SK-N-SH (cell line): ENCODE data around the gene ASB5. TPM values are rescaled to one million over a fixed set of nuclear protein-coding genes. Genes with fewer than 3 reads are reported as not detected.
"Not testable (repeated sequence)": the region's sequence is repeated elsewhere in the genome, so short reads cannot be mapped to it uniquely, and the experiment has no call there.

ENCODE experiments used
- CTCF ChIA-PET: fragments of 300-600, 350-600 bp; formaldehyde crosslinking; extraction: SDS; loops from one replicate; lab custom pipeline; 2021; lab: Yijun Ruan, JAX
- POLR2A ChIA-PET: fragments of 350-600 bp; sonication (Branson Sonifier 250); formaldehyde crosslinking; extraction: SDS; loops from one replicate; lab custom pipeline; 2020; ENCODE audit warnings: antibody characterized with exemption, inconsistent platforms; lab: Yijun Ruan, JAX
- DNase-seq: peaks from one replicate; pipeline ENCODE4 v3.0.0; 2012
- H2AFZ ChIP-seq: fragments of 200-600 bp; sonication (generic); 2 replicates; pipeline ENCODE4 v1.8.1; 2016; ENCODE audit warnings: antibody characterized with exemption, mild to moderate bottlenecking, low read depth
- H3F3A ChIP-seq: fragments of 200-600 bp; sonication (generic); replicated peaks from 2 replicates; pipeline ENCODE3; 2016; ENCODE audit warnings: antibody characterized with exemption, mild to moderate bottlenecking; ENCODE audit not compliant: insufficient read depth
- H3K27ac ChIP-seq, 2 experiments: fragments of 200-500 bp in 1 of 2; fragments of 200-600 bp in 1 of 2; sonication (Bioruptor generic) in 1 of 2; sonication (generic), shearing (Covaris generic) in 1 of 2; 2 replicates each; pipeline versions ENCODE4 v1.5.1 to v1.6.1; 2014 to 2016; ENCODE audit warnings: low read depth in 2 of 2, inconsistent platforms in 1 of 2, low read length in 1 of 2, mild to moderate bottlenecking in 1 of 2, mixed read lengths in 1 of 2
- H3K27me3 ChIP-seq: fragments of 200-600 bp; sonication (generic), shearing (Covaris generic); 2 replicates; pipeline ENCODE4 v1.6.1; 2016; ENCODE audit warnings: mixed run types; ENCODE audit not compliant: insufficient read depth
- H3K36me3 ChIP-seq, 2 experiments: fragments of 200-500 bp in 1 of 2; fragments of 200-600 bp in 1 of 2; sonication (Bioruptor generic) in 1 of 2; sonication (generic) in 1 of 2; replicated peaks in 1 of 2; 2 replicates each; pipeline versions ENCODE3 to v1.5.1; 2014 to 2016; ENCODE audit warnings: low read length in 1 of 2, mild to moderate bottlenecking in 1 of 2; ENCODE audit not compliant: insufficient read depth in 2 of 2, control insufficient read depth in 1 of 2
- H3K4me1 ChIP-seq, 2 experiments: fragments of 200-500 bp in 1 of 2; fragments of 200-600 bp in 1 of 2; sonication (Bioruptor generic) in 1 of 2; sonication (generic), shearing (Covaris generic) in 1 of 2; 2 replicates each; pipeline versions ENCODE4 v1.5.1 to v1.6.1; 2014 to 2016; ENCODE audit warnings: low read depth in 1 of 2, low read length in 1 of 2, mixed run types in 1 of 2; ENCODE audit not compliant: insufficient read depth in 2 of 2, control insufficient read depth in 1 of 2
- H3K4me2 ChIP-seq: fragments of 200-600 bp; sonication (generic), shearing (Covaris generic); 2 replicates; pipeline ENCODE4 v1.6.1; 2017; ENCODE audit warnings: mixed run types
- H3K4me3 ChIP-seq, 2 experiments: fragments of 200-500 bp in 1 of 2; fragments of 200-600 bp in 1 of 2; sonication (Bioruptor generic) in 1 of 2; sonication (generic), shearing (Covaris generic) in 1 of 2; 2 replicates each; pipeline versions ENCODE4 v1.5.1 to v1.8.1; 2014 to 2016; ENCODE audit warnings: low read depth in 2 of 2, inconsistent platforms in 1 of 2, low read length in 1 of 2, mild to moderate bottlenecking in 1 of 2, mixed read lengths in 1 of 2, moderate library complexity in 1 of 2
- H3K79me2 ChIP-seq: fragments of 200-600 bp; sonication (generic); 2 replicates; pipeline ENCODE4 v1.8.1; 2017; ENCODE audit warnings: mild to moderate bottlenecking; ENCODE audit not compliant: insufficient read depth
- H3K9ac ChIP-seq: fragments of 200-600 bp; sonication (generic); 2 replicates; pipeline ENCODE4 v1.6.1; 2017; ENCODE audit warnings: mixed run types
- H3K9me2 ChIP-seq: fragments of 200-600 bp; sonication (generic); 2 replicates; pipeline ENCODE4 v1.6.1; 2017; ENCODE audit warnings: mixed run types
- H3K9me3 ChIP-seq: fragments of 200-600 bp; sonication (generic); 2 replicates; pipeline ENCODE4 v1.6.1; 2017; ENCODE audit warnings: mixed run types, mild to moderate bottlenecking, moderate library complexity
- H4K20me1 ChIP-seq: fragments of 200-600 bp; sonication (generic); 2 replicates; pipeline ENCODE4 v1.6.1; 2017; ENCODE audit warnings: mild to moderate bottlenecking, mixed run types; ENCODE audit not compliant: insufficient read depth
- EP300 ChIP-seq, 2 experiments: IDR thresholded peaks; 2 replicates each; pipeline versions ENCODE4 v1.4.0 to v1.6.1; 2012; ENCODE audit warnings: borderline replicate concordance in 1 of 2, low read depth in 1 of 2, low read length in 1 of 2
- FOXM1 ChIP-seq: IDR thresholded peaks from 2 replicates; pipeline ENCODE4 v1.4.0; 2012; ENCODE audit warnings: low read depth, mild to moderate bottlenecking
- JUND ChIP-seq: IDR thresholded peaks from 2 replicates; pipeline ENCODE4 v1.4.0; 2012
- SIN3A ChIP-seq: IDR thresholded peaks from 2 replicates; pipeline ENCODE4 v1.6.1; 2012; ENCODE audit warnings: low read depth, mild to moderate bottlenecking, low read length, moderate library complexity, borderline replicate concordance
- SMC3 ChIP-seq: IDR thresholded peaks from 2 replicates; pipeline ENCODE4 v1.6.1; 2012; ENCODE audit warnings: low read depth, low read length, improper control_type of control experiment
- TCF12 ChIP-seq: IDR thresholded peaks from 2 replicates; pipeline ENCODE4 v1.4.0; 2012
- YY1 ChIP-seq: IDR thresholded peaks from 2 replicates; pipeline ENCODE4 v1.4.0; 2012; ENCODE audit warnings: low read depth, mild to moderate bottlenecking
- WGBS: methylation state at CpG from one replicate; pipeline ENCODE4 v1.1.6; 2017; ENCODE audit warnings: low lambda C conversion rate; 5-methylcytosine and 5-hydroxymethylcytosine counted together
- polyA plus RNA-seq, 3 experiments: library from polyadenylated mRNA; depleted of rRNA; stranded (reverse); fragments of >200 nt; gene quantifications; 2 replicates each; pipeline ENCODE4 v1.2.3, GENCODE V29; 2012
- TF ChIP-seq, protein P1 (sequence below): IDR thresholded peaks from 2 replicates; pipeline ENCODE4; 2012
- TF ChIP-seq, protein P2 (sequence below): IDR thresholded peaks from 2 replicates; pipeline ENCODE4 v1.4.0; 2012; ENCODE audit warnings: low read depth, borderline replicate concordance
- TF ChIP-seq, protein P3 (sequence below): IDR thresholded peaks from 2 replicates; pipeline ENCODE4 v1.4.0; 2012; ENCODE audit warnings: low read depth

The ASB5 gene
- polyA plus RNA-seq, 1 of the 3 experiments (the other 2 are of a cell fraction), result 0.13 TPM

DNA sequence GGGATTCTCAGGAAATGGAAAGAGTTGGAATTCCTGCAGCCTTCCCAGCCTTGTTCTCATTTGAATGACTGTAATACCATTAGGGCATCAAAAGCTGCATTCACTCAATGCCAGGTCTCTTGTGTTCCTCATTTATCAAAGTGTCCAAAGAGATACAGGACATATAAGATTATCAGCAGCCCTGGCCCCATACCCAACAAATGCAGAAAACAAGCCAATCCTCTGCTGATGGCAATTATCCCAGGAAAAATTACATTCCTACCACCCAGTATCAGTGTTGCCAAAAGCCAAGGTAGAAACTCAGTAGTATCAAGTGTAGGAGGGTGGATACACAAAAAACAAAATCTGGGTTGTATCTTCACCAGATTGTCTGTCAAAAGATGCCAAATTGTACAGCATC, 18.5 kb upstream of the ASB5 start:
- Histone ChIP-seq H3K27me3 (no peaks in the 10 kb centered on the region), H3K9me2 (no peaks in the 10 kb centered on the region), H3K4me2 (no peak overlapping the region), H3K79me2 (no peaks in the 10 kb centered on the region), H3F3A (no peaks in the 10 kb centered on the region), H3K36me3 (no peaks in the 10 kb centered on the region), H4K20me1 (no peaks in the 10 kb centered on the region), H3K27ac (peak overlapping the region in 1 of 2 experiments; percentile 83; a peak in 1 of 4 replicates), H3K9ac (no peak overlapping the region), H2AFZ (no peak overlapping the region; the same call in 1 of the 2 replicates), H3K9me3 (no peaks in the 10 kb centered on the region), H3K4me3 (no peak overlapping the region), H3K4me1 (no peaks in the 10 kb centered on the region; a peak in 1 of 4 replicates)
- TF ChIP-seq YY1, result no peak
- TF ChIP-seq, protein P1, sequence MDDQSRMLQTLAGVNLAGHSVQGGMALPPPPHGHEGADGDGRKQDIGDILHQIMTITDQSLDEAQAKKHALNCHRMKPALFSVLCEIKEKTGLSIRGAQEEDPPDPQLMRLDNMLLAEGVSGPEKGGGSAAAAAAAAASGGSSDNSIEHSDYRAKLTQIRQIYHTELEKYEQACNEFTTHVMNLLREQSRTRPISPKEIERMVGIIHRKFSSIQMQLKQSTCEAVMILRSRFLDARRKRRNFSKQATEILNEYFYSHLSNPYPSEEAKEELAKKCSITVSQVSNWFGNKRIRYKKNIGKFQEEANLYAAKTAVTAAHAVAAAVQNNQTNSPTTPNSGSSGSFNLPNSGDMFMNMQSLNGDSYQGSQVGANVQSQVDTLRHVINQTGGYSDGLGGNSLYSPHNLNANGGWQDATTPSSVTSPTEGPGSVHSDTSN, result peak; percentile 34; the same call in 1 of the 2 replicates
- no peak for TF ChIP-seq FOXM1
- no peak for TF ChIP-seq SIN3A
- CTCF ChIA-PET, result interaction anchor here (0.7 to 4.5 kb wide), 3 partner anchors 10 to 137 kb away, joined by 3 to 18 read pairs (median 4); no protein-coding TSS in a partner anchor
- no peak for DNase-seq
- POLR2A ChIA-PET, result no interaction called here

DNA sequence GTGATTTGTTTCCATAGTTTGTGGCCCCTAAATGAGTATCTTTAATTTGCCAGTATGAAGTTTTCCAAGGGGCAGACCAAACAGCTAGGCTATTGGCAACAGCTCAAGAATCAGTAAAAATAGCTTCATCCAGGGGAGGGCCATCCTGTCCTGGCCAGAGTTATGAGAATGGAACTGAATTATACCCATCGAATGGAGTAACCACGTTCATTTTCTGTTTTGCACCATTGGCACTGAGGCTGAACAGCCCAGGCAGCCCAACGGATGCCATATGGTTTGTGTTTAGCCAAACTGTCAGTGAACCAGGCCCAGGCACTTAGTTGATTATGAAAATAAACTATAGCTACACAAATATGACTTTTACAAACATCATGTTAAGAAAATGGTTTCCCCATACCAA, 17.7 kb upstream of the ASB5 start:
- no peaks in the 10 kb centered on the region for H3K9me2 ChIP-seq
- ChIA-PET POLR2A (no interaction called here), CTCF (interaction anchor here (1.0 to 4.5 kb wide), 4 partner anchors 8 to 108 kb away, joined by 3 to 18 read pairs (median 4); no protein-coding TSS in a partner anchor)
- no peak for DNase-seq
- no peak overlapping the region for H3K4me3 ChIP-seq
- no peaks in the 10 kb centered on the region for H4K20me1 ChIP-seq
- TF ChIP-seq EP300 (IDR thresholded peaks at IDR 0.05; ENCODE audit: borderline replicate concordance in 1 of 2, low read depth in 1 of 2, low read length in 1 of 2) (peak in 1 of 2 experiments; percentile 43; a peak in 1 of 4 replicates), JUND (no peak), SMC3 (no peak), TCF12 (peak; percentile 88)
- TF ChIP-seq, protein P2, sequence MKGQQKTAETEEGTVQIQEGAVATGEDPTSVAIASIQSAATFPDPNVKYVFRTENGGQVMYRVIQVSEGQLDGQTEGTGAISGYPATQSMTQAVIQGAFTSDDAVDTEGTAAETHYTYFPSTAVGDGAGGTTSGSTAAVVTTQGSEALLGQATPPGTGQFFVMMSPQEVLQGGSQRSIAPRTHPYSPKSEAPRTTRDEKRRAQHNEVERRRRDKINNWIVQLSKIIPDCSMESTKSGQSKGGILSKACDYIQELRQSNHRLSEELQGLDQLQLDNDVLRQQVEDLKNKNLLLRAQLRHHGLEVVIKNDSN, result no peak
- TF ChIP-seq, protein P3, sequence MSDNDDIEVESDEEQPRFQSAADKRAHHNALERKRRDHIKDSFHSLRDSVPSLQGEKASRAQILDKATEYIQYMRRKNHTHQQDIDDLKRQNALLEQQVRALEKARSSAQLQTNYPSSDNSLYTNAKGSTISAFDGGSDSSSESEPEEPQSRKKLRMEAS, result 0 out of 2 replicates have a peak, but pooled peaks have one; percentile 29
- TF ChIP-seq, protein P1, result peak; percentile 58
- no peak overlapping the region for H3K4me2 ChIP-seq
- H3K9me3 ChIP-seq, result no peaks in the 10 kb centered on the region
- H3K79me2 ChIP-seq, result no peaks in the 10 kb centered on the region
- peak overlapping the region; percentile 32; the same call in 1 of the 2 replicates for H2AFZ ChIP-seq
- H3K4me1 ChIP-seq, result no peaks in the 10 kb centered on the region; a peak in 1 of 4 replicates
- peak overlapping the region in 1 of 2 experiments; percentile 83; a peak in 2 of 4 replicates for H3K27ac ChIP-seq
- no peak overlapping the region for H3K9ac ChIP-seq
- H3K27me3 ChIP-seq, result no peaks in the 10 kb centered on the region
- H3F3A ChIP-seq, result no peaks in the 10 kb centered on the region
- no peaks in the 10 kb centered on the region for H3K36me3 ChIP-seq
- 6% methylated on average over 3 of the region's 3 CpGs for WGBS

DNA sequence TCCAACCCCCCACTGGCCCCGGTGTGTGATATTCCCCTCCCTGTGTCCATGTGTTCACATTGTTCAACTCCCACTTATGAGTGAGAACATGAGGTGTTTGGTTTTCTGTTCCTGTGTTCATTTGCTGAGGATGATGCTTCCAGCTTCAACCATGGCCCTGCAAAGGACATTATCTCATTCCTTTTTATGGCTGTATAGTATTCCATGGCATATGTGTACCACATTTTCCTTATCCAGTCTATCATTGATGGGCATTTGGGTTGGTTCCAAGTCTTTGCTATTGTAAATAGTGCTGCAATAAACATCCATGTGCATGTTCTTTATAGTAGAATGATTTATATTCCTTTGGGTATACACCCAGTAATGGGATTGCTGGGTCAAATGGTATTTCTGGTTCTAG, 10.5 kb upstream of the ASB5 start:
- H3K4me1 ChIP-seq, H4K20me1 ChIP-seq, H3K79me2 ChIP-seq, H3K36me3 ChIP-seq, H3K27ac ChIP-seq, POLR2A ChIA-PET, H3K9me3 ChIP-seq, H3K9me2 ChIP-seq, H3K9ac ChIP-seq, H2AFZ ChIP-seq, CTCF ChIA-PET, H3F3A ChIP-seq, H3K27me3 ChIP-seq, H3K4me3 ChIP-seq, DNase-seq, H3K4me2 ChIP-seq: not testable (repeated sequence)
- WGBS, result 56% methylated on average over 1 of the region's 1 CpG
